OCI-LY7 (cell line): ENCODE measurements around the gene MAL. TPM values are rescaled to one million over a fixed set of nuclear protein-coding genes. Genes with fewer than 3 reads are reported as not detected.

Source experiments
- BruUV-seq: library from RNA; stranded (reverse); fragments of 400-500 nt; replicated peaks from 2 replicates; lab custom pipeline; 2021; lab: Mats Ljungman, UMichigan
- CTCF ChIA-PET: fragments of 300-600 bp; sonication (Branson Sonifier 250); formaldehyde crosslinking; loops from one replicate; lab custom pipeline; 2022; ENCODE audit warnings: antibody characterized with exemption; ENCODE audit not compliant: unreplicated experiment; lab: Charles Lee
- POLR2A ChIA-PET: fragments of 300-600 bp; sonication (Branson Sonifier 250); formaldehyde crosslinking; loops from one replicate; lab custom pipeline; 2022; ENCODE audit warnings: antibody characterized with exemption; lab: Charles Lee
- DNase-seq: peaks from one replicate; pipeline ENCODE4 v3.0.0-alpha.2; 2015; ENCODE audit warnings: low spot score
- H2AFZ ChIP-seq: fragments of 200-600 bp; sonication (generic), shearing (Covaris generic); 2 replicates; pipeline ENCODE4 v1.6.1; 2014; ENCODE audit warnings: mild to moderate bottlenecking, antibody characterized with exemption, low read length, moderate library complexity
- H3K27ac ChIP-seq: fragments of 200-600 bp; sonication (generic); 2 replicates; pipeline ENCODE4 v1.5.1; 2014; ENCODE audit warnings: mixed run types, low read depth, mild to moderate bottlenecking, moderate library complexity, low read length, inconsistent platforms; ENCODE audit not compliant: poor library complexity, severe bottlenecking
- H3K36me3 ChIP-seq: fragments of 200-600 bp; sonication (generic); 2 replicates; pipeline ENCODE4 v1.6.1; 2014; ENCODE audit warnings: mild to moderate bottlenecking, antibody characterized with exemption, low read length, moderate library complexity, mixed read lengths; ENCODE audit not compliant: insufficient read depth
- H3K4me1 ChIP-seq: fragments of 200-600 bp; sonication (generic); 2 replicates; pipeline ENCODE4 v1.5.1; 2014; ENCODE audit warnings: mild to moderate bottlenecking, low read length; ENCODE audit not compliant: insufficient read depth, poor library complexity, severe bottlenecking
- H3K4me2 ChIP-seq: fragments of 200-600 bp; sonication (generic); 2 replicates; pipeline ENCODE4 v1.6.1; 2014; ENCODE audit warnings: mild to moderate bottlenecking, low read length
- H3K4me3 ChIP-seq: fragments of 200-600 bp; sonication (generic); 2 replicates; pipeline ENCODE4 v1.5.1; 2014; ENCODE audit warnings: mild to moderate bottlenecking, low read depth, low read length; ENCODE audit not compliant: poor library complexity, severe bottlenecking
- H3K79me2 ChIP-seq: fragments of 200-600 bp; sonication (generic); 2 replicates; pipeline ENCODE4 v1.6.1; 2016; ENCODE audit warnings: low read depth, mild to moderate bottlenecking, low read length, moderate library complexity, mixed read lengths; ENCODE audit not compliant: insufficient read depth
- H3K9me2 ChIP-seq: fragments of 200-600 bp; sonication (generic); 2 replicates; pipeline ENCODE4 v1.6.1; 2016; ENCODE audit warnings: mild to moderate bottlenecking, low read length, mixed read lengths; ENCODE audit not compliant: insufficient read depth
- H3K9me3 ChIP-seq: fragments of 200-600 bp; sonication (generic); 2 replicates; pipeline ENCODE4 v1.6.1; 2014; ENCODE audit warnings: mild to moderate bottlenecking, mixed run types, low read length, mixed read lengths
- H4K20me1 ChIP-seq: fragments of 200-600 bp; sonication (generic); 2 replicates; pipeline ENCODE4 v1.6.1; 2014; ENCODE audit warnings: mild to moderate bottlenecking, antibody characterized with exemption, low read length, moderate library complexity, mixed read lengths; ENCODE audit not compliant: insufficient read depth
- CTCF ChIP-seq: fragments of 200-600 bp; sonication (generic); conservative IDR thresholded peaks from 2 replicates; pipeline ENCODE4 v1.5.1; 2014; ENCODE audit warnings: mild to moderate bottlenecking, antibody characterized with exemption, low read length, moderate library complexity, mixed read lengths
- EZH2phosphoT487 ChIP-seq: fragments of 200-600 bp; sonication (generic); IDR thresholded peaks from 2 replicates; pipeline ENCODE4 v1.6.1; 2018; ENCODE audit warnings: low read depth, borderline replicate concordance, mild to moderate bottlenecking, mixed run types, antibody characterized with exemption, low read length, moderate library complexity, mixed read lengths
- intact Hi-C: fragments of 100-400 bp; cut with micrococcal nuclease; formaldehyde crosslinking; loops from one replicate; pipeline ENCODE4 v1.10.0; 2022; ENCODE audit not compliant: unreplicated experiment
- total RNA-seq, 2 experiments: library from RNA; depleted of rRNA in 1 of 2; stranded (reverse); fragments of >200 nt in 1 of 2; shearing (Covaris generic) in 1 of 2; gene quantifications; 2 replicates each; pipeline ENCODE4 v1.2.3, GENCODE V29; 2014 to 2022

MAL gene
- total RNA-seq, 2 experiments from 2014 or later: not detected

GRCh38 chr2:95050385-95051300 is 25.1 kb downstream of the MAL start:
- Histone ChIP-seq H4K20me1 (no peaks in the 10 kb centered on the region), H3K9me3 (no peaks in the 10 kb centered on the region), H3K4me1 (no peaks in the 10 kb centered on the region), H3K9me2 (no peaks in the 10 kb centered on the region), H3K79me2 (no peaks in the 10 kb centered on the region), H3K27ac (no peak overlapping the region), H3K4me3 (no peak overlapping the region), H3K4me2 (no peak overlapping the region), H3K36me3 (no peaks in the 10 kb centered on the region), H2AFZ (no peak overlapping the region)
- no peak for TF ChIP-seq CTCF
- no peak for TF ChIP-seq EZH2phosphoT487
- ChIA-PET POLR2A (no interaction called here), CTCF (no interaction called here)
- no TSS peak for BruUV-seq
- intact Hi-C loops: no loop called here
- DNase-seq: no peak

DNA sequence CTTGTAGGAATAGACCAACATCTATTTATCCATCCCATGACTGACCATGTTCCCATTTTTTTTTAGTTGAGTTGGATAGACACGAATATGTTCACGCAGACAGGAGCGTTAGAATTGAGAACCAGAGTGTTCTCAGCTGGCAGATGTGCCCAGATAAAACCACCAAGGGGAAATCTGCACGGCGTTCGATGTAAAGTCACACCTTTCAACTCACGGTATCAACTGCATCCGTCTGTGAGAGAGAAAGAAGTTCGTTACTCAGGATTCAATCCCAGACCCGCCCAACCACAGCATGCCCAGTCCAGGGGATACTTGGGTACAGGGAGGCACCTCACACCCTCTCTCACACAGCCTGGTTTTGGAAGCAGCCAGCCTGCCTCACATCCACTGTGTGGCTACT is 26.1 kb downstream of the MAL start:
- no peaks in the 10 kb centered on the region for H3K36me3 ChIP-seq
- H3K27ac ChIP-seq: no peak overlapping the region
- no peak overlapping the region for H3K4me2 ChIP-seq
- no peaks in the 10 kb centered on the region for H3K79me2 ChIP-seq
- no peak overlapping the region for H3K4me3 ChIP-seq
- H3K4me1 ChIP-seq: no peaks in the 10 kb centered on the region
- TF ChIP-seq CTCF (no peak), EZH2phosphoT487 (no peak)
- intact Hi-C loops: no loop called here
- no peak overlapping the region for H2AFZ ChIP-seq
- H3K9me3 ChIP-seq: no peaks in the 10 kb centered on the region
- no peak for DNase-seq
- no peaks in the 10 kb centered on the region for H4K20me1 ChIP-seq
- POLR2A ChIA-PET: no interaction called here
- H3K9me2 ChIP-seq: no peaks in the 10 kb centered on the region
- no TSS peak for BruUV-seq
- CTCF ChIA-PET: no interaction called here

DNA sequence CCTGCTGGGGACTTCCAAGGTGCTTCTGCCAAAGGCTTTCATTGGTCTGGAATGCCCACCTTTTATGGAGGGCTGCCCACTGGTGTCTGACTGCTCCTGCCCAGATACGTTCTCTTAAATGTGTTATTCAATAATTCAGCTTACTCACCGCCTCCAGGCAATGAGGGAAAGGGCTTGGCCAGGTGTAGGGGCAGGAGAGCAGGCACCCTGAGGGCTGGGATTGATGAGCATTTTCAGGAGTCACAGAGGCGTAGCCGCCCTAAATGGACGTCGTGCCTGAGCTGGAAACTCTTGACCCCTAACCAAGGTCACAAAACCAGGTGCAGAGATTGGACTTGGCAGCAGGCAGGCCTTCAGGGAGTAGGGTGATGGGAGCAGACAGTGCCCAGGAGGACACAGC is 26.8 kb downstream of the MAL start:
- ChIA-PET CTCF (no interaction called here), POLR2A (no interaction called here)
- Histone ChIP-seq H2AFZ (no peak overlapping the region), H3K4me2 (no peak overlapping the region), H3K36me3 (no peaks in the 10 kb centered on the region), H3K79me2 (no peaks in the 10 kb centered on the region), H3K4me1 (no peaks in the 10 kb centered on the region), H4K20me1 (no peaks in the 10 kb centered on the region), H3K9me2 (no peaks in the 10 kb centered on the region), H3K27ac (no peak overlapping the region), H3K4me3 (no peak overlapping the region), H3K9me3 (no peaks in the 10 kb centered on the region)
- no peak for DNase-seq
- intact Hi-C loops: no loop called here
- TF ChIP-seq EZH2phosphoT487 (no peak), CTCF (no peak)
- BruUV-seq: no TSS peak
